Activated T-helper 1 cell treated with Interleukin-2 at 50 U/mL for 16 hours (primary cell): Measurements from ENCODE around the gene SYCE3.

Experiments used
- DNase-seq: peaks from one replicate; pipeline ENCODE4 v3.0.0-alpha.2; 2020; ENCODE audit warnings: low read depth

The SYCE3 gene

GRCh38 chr22:50600538-50600937, 37.8 kb upstream of the SYCE3 start, which contains the start of gene MAPK8IP2:
Gene MAPK8IP2 (plus strand): TSS chr22:50600793. CDS start chr22:50600819, 26 bp downstream.
- DNase-seq, result no peak

DNA sequence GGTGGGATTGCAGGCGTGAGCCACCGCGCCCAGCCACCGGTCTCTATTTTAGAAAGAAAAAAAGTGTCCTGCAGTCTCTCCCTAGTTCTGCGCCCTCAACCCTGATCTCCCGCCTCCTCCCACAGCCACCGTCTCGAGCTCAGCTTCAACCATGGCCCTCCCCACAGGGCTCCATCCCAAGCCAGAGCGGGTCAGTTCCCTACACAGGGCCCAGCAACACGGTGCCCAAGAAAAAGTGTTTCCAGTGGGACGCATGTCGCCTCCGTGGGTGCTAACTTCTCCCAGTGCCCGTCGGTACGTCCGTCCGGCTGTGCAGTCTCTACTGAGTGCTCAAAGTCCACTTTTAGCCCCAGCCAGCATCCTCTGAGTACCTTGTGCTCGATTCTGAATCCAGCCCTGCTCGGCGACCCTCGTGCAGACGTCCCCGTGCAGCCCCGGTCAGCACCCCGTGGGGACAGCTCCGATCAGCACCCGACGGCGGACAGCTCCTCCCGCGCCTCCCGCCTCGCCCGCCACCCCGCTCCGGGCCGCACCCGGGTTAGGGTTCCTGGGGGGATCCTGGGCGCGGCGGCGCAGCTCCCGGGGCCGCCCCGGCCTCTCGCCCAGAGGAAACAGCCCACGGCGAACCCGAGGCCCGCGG, 37.2 kb upstream of the SYCE3 start:
- DNase-seq, result peak; percentile 35

- no peak for DNase-seq
Observed at GRCh38 chr22:50597097-50597496, 34.4 kb upstream of the SYCE3 start.

GRCh38 chr22:50595189-50595588, 32.5 kb upstream of the SYCE3 start:
- no peak for DNase-seq

DNA sequence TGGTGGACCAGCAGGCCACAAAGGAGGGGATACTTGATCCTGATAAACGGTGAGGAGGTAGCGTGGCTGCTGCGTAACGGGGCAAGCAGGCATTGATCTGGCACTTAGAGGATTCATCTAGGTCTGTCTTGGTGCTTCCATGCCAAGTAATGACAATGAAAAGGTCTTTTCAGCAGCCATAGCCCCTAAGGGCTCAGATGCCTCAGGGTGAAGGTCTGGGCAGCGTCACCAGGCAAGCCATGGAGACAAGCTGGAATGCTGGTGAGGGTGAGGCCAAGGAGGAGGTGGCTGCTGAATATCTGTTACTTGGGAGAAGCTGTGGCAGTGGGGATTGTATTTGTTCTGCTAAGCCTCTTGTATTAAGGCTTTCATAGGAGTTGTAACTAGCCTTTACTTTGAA, 24.7 kb upstream of the SYCE3 start:
- no peak for DNase-seq

- DNase-seq, result no peak
Observed at GRCh38 chr22:50586416-50586815, 23.7 kb upstream of the SYCE3 start.

GRCh38 chr22:50585781-50586180, 23.1 kb upstream of the SYCE3 start:
- no peak for DNase-seq

GRCh38 chr22:50585238-50585637, 22.5 kb upstream of the SYCE3 start:
- DNase-seq, result no peak

- no peak for DNase-seq
Observed at GRCh38 chr22:50584106-50585096, 21.7 kb upstream of the SYCE3 start.

- DNase-seq, result no peak
Observed at GRCh38 chr22:50583294-50583861, 20.7 kb upstream of the SYCE3 start.

- DNase-seq, result peak; percentile 97
Observed at GRCh38 chr22:50582493-50583293, 20.0 kb upstream of the SYCE3 start, which contains the start of gene CHKB. Gene CHKB (minus strand): TSS chr22:50582849. CDS start chr22:50582781, 68 bp downstream.

- peak; percentile 13 for DNase-seq
Observed at GRCh38 chr22:50581950-50582492, 19.3 kb upstream of the SYCE3 start.

- DNase-seq, result no peak
Observed at GRCh38 chr22:50581031-50581949, 18.6 kb upstream of the SYCE3 start.

GRCh38 chr22:50579752-50580151, 17.0 kb upstream of the SYCE3 start:
- no peak for DNase-seq

DNA sequence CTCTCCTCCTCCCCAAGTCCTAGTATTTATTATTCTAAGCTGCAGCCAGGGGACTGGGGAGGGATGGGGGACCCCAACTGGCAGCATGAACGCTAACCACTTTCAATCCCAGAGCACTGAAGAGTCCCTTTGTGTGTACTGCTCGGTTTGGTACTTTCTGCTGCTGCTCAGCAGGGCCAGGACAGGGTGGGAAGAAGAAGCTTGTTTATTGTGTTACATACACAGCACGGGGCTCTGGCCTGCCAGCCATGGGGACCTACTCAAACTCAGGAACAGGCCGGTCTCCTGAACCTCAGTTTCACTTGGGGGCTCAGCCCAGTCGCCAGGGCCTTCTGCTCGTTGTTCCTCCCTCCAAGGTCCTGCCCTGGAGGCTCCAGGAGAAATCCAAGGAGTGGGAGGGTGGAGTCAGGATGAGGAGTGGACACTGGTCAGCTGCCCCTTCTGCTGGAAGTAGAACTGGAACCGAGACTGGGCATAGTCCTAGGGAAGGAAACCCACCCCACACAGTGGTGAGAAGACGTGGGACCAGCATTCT, 16.1 kb upstream of the SYCE3 start:
- DNase-seq, result no peak

- DNase-seq, result no peak
Observed at GRCh38 chr22:50577987-50578775, 15.5 kb upstream of the SYCE3 start, which contains the start of gene CPT1B. Gene CPT1B (minus strand): TSS chr22:50578427. CDS start chr22:50577915, 512 bp downstream.

DNA sequence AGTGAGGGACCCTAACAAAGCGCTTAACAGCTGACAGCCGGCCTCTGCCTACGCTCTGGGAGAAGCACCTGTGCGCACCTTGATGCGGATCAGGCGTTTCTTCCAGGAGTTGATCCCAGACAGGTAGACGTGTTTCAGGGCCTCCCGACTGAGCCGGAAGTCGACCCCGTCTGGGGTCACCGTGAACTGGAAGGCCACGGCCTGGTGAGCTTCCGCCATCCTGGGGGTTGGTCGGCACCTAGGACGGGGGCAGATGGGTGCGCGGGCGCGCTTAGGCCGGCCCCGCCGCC, 14.9 kb upstream of the SYCE3 start:
- DNase-seq, result no peak

DNA sequence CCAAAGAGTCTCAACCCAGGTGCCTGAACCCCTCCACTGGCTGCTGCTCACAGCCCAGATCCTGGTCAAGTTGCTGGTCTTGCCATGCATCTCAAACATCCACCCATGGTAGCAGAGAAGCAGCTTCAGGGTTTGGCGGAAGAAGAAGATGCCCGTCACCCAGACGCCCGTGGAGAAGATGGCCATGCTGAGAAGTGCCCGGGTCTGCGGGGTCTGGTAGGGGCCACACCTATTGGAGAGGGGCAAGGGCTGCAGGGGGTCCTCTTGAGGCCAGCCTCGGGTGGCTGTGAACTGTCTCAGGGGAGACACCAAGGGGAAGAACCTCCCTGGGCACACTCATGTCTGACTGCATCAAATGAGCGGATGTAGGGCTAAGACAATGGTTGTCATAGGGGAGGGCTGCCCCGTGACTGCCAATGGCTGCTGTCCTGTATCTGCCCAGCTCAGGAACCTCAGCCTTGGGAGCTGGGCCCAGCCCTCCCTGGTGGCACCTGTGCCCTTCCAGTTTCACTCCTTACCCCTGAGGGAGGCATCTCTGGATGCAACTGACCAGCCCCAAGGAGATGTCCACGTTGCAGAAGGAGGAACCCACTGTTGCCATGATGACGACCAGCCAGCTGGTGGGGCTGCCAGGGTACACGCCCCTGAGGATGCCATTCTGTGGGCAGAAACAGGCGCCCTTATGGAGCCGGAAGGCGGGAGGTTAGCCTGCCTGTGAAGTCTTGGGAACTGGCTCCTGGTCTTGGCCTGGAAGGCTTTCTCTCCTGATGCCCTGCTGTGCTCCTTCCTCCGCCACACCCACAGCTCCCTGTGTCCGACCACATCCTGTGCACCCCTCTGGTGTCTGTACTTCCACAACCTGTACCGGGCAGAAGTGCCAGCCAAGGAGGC, 14.3 kb upstream of the SYCE3 start:
- no peak for DNase-seq
